HG03039 (cell line): ENCODE results near the gene CD58.

Source experiments
- ATAC-seq: cut with Tn5 transposase; IDR thresholded peaks from one replicate; pipeline ENCODE4 v1.9.1; 2021; ENCODE audit warnings: mild to moderate bottlenecking, moderate library complexity; ENCODE audit not compliant: unreplicated experiment

CD58 gene

DNA sequence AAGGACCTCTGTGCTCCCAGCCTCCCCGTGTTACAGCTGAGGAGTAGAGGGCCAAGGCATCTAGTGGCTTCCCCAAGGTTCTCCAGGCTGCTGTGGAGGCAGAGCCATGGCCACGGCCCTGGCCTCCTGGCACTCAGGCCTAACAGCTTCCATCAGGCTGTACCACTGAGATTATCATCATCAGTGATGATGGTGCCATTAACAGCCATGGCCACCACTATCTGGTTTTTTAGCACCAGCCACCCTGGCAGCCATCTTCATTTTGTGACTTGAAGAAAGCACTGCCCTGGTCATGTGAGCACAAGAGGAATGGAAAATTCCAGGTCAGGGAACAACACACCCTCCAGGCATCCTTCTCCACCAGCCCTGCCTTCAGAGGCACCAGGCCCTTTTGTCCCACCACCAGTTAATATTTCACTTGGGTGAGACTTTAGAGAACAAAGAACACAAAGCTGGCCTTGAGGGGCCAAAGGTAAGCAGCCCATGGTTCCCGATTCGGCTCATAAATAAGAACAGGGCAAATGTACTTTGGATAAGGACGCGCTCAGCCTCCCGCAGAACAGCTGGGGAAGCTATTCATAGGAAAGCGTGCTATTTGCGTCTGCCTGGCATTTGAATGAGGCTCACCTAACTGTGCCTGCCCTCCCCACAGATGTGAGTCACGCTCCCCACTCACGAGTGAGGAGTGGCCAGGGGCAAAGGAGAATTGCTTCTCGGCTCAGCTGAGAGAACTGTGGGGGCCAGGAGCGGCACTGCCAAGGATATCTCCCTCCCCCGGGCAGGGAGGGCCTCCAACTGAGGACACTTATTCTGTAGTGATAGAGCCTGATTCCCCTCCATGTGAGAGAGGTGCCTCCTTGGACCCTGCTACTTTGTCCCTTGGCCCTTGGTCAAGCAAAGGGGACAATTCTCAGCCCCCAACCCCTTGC lies 95.6 kb downstream of the CD58 start:
- no peak for ATAC-seq

DNA sequence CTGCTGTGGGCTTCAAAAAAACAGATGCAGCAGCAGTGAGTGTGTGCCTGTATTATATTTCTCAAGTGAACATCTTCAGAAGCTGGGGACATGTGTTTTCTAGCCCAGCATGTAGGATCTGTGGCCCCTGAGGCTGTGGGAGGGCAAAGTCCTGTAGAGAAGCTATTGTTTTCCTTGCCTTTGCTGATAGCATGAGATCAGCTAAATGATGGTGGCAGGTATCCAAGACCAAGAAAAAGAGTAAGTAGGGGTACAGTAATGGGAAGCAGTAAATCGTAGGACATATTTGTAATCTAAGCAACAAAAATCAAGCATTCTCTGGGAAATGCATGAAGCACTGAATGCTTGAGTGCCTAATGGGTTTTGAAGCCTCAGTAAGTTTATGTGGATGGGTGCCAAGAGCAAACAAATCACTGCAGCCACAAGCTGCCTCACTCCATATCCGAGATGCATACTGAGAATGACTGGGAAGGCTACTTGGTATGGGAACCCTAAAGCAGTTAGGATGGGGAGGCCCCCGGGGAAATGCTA lies 98.3 kb downstream of the CD58 start:
- ATAC-seq = no peak

DNA sequence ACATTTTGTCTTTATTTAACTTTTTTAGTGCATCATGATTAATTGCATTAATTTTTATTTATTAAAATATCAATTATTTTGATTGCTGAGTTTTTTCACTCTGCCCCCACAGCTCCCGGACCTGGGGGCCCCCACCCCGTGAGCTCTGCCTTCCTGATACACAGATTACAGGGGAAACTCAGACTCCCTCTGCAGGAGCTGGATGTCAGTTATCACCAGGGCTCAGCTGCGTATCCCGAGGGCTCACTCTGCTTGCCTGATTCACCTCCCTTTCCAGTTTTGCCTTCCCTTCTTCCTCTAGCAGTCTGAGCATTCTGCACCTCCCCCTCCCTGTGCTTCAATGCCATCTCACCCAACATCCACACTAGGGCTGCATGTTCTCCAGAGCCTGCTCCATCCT lies 99.6 kb downstream of the CD58 start:
- ATAC-seq = no peak

DNA sequence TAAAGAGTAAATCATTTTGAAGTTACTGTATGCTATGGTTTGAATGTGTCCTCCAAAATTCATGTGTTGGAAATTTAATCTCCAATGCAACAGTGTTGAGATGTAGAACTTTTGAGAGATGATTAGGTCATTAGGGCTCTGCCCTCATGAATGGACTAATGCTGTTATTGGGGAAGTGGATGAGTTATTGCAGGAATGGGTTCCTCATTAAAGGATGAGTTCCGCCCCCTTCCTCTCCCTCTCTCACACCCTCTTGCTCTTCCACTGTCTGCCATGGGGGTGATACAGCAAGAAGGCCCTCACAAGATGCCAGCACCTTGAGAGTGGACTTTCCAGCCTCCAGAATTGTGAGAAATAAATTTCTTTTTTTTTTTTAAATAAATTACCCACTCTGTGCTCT lies 100.2 kb downstream of the CD58 start:
- no peak for ATAC-seq

DNA sequence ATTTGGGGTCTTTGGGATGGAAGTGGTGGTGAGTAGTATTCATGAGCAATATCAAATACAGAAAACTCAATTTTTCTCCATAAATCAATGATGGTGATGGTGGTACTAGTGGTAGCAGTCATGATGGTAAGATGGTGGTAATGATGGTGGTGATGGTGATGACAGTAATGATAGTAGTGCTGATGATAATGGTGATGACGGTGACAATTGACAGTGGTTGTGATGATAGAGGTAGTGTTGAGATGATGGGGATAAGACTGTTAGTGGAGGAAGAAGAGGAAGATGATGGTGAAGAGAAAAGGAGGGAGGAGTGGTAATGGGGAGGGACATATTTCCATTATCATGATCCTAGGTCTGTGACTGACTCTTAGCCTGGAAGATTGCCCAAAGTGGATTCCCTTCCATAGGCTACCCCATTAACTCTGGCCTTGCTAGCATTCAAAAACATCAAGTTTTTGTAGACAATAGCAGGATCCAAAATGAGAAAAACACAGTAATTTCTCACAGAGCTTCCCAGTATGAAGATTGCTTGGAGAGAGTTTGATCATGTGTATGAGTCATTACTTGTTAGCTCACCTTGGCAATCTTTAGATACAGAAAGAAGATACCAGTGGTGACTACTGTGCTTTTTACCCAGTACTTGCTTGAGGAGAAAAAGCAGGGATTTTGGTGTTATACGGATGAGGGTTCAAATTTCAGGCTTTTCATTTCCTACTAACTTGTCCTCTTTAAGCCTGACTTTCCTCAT lies 103.8 kb downstream of the CD58 start:
- ATAC-seq = no peak

DNA sequence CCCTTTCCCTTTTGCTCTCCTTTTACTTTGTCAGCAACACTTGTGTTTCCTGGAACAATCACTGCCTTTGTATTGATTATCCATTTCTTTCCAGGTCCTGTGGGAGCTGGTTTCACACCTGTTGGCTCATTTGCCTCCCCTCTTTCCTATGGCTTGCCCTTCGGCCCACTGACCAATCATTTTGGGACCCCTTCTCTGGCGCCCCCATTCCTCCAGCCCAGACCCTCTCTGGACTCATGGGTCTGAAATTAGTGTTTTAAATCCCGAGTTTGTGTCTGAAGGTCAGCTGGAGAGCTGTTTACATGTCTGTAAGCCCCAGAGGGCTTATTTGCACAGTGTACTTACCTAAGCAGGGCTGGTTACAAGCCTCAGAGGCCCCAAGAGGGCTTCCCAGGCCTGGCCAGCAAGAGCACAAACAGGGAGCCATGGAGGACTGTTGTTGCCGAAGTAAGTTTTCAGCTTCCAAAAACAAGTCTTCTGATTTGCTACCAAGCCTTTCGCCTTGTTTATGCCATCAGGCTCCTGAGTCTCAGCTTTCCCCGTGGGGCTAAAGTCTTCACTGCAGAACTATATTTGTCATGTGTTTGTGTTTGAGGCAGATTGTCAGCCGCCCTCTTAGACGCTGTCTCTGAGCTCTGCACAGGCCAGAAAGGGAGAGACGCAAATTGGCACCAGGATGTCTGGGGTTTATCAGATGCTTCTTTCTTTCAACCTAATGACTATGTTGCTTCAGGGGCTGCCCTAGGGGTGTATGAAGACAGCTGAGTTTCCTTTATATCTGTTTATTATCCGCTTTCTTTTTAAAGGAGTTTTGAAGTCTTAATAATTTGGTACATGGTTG lies 104.8 kb downstream of the CD58 start:
- ATAC-seq = no peak

DNA sequence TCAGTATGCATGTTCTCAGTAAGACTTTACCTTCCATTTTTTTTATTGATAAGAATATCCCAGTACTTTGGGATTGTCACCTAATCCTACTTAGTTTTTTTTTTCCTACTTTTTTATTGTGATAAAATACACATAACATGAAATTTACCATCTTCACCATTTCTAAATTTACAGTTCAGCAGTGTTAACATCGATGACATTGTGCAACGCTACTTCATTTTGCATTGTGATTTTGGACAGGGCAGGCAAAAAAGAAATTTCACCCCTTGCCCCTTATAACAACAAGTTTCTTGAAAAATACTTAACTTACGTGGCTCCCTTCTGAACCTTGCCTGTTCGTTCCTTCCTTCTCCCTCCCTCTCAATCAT lies 105.4 kb downstream of the CD58 start:
- no peak for ATAC-seq
